NCI-H1436 (cell line): ENCODE measurements around the gene ATP8A1.
"Not testable (repeated sequence)": the region's sequence is repeated elsewhere in the genome, so short reads cannot be mapped to it uniquely, and the experiment has no call there.

Experiments
- DNase-seq: peaks from one replicate; lab custom pipeline; 2025; lab: John Stamatoyannopoulos, UW

Gene ATP8A1

DNA sequence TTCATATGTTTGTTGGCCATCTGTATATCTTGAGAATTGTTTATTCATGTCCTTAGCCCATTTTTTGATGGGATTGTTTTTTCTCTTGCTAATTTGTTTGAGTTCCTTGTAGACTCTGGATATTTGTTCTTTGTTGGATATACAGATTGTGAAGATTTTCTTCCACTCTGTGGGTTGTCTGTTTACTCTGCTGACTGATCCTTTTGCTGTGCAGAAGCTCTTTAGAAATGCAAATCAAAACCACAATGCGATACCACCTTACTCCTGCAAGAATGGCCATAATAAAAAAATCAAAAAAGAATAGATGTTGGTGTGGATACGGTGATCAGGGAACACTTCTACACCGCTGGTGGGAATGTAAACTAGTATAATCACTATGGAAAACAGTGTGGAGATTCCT lies 189.1 kb downstream of the ATP8A1 start:
- DNase-seq: not testable (repeated sequence)

DNA sequence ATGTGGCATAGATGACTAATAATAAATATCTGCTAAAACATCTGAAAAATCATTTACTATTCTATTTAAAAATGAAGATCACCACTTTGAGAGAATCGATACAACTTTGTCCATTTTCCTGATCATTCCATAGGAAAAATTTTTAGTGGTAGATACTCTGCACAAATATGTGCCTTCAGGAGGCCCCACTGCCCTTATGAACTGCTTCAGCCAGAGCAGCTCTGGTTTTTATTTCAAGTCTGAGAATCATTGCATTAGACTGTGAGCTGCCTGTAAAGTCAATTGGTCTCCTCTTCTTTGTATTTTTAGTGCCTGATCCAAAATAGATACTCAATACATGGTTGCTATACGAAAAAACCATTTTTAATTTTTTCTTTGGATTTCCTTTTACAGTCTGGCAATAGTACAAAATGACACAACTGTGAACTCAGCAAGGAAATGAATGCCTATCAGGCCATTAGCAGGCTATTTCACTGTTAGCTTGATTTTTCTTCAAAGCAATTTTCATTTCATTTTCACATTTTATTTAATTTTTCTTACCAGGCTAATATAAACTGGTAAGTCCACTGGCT lies 190.5 kb downstream of the ATP8A1 start:
- DNase-seq: no peak

GRCh38 chr4:42464550-42465094 lies 192.3 kb downstream of the ATP8A1 start:
- no peak for DNase-seq

DNA sequence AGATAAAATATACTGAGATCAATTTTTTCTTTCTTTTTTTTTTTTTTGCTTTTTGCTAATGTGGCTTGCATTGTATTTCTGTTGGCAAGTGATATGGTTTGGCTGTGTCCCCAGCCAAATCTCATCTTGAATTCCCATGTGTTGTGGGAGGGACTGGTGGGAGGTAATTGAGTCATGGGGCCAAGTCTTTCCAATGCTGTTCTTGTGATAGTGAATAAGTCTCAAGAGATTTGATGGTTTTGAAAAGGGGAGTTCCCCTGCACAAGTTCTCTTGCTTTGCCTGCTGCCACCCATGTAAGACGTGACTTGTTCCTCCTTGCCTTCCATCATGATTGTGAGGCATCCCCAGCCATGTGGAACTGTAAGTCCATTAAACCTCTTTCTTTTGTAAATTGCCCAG lies 195.7 kb downstream of the ATP8A1 start:
- DNase-seq: not testable (repeated sequence)

DNA sequence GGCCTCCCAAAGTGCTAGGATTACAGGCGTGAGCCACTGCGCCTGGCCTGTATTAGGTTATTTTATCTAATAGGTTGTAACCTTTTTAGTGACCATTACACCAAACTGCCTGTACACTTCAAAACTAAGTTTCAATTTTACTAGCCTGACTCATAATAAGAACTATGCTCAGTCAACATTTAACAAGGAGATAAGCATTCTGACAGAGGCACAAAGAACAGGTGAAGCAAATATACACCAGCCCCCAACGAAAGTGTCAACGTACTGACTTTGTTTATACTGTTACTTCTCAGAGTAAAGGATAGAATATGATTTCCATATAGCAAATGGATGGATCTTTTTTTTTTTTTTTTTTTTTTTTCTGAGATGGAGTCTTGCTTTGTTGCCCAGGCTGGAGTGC lies 196.9 kb downstream of the ATP8A1 start:
- DNase-seq: no peak

- no peak for DNase-seq
Measured at GRCh38 chr4:42458657-42459056, 198.2 kb downstream of the ATP8A1 start.

- DNase-seq: no peak
Measured at GRCh38 chr4:42454755-42455420, 202.0 kb downstream of the ATP8A1 start.

- no peak for DNase-seq
Measured at GRCh38 chr4:42453612-42454011, 203.3 kb downstream of the ATP8A1 start.

GRCh38 chr4:42452823-42453222 lies 204.1 kb downstream of the ATP8A1 start:
- no peak for DNase-seq

- DNase-seq: no peak
Measured at GRCh38 chr4:42446823-42447222, 210.1 kb downstream of the ATP8A1 start.

GRCh38 chr4:42445038-42445437 lies 211.9 kb downstream of the ATP8A1 start:
- DNase-seq: no peak

GRCh38 chr4:42442601-42443000 lies 214.3 kb downstream of the ATP8A1 start:
- no peak for DNase-seq

DNA sequence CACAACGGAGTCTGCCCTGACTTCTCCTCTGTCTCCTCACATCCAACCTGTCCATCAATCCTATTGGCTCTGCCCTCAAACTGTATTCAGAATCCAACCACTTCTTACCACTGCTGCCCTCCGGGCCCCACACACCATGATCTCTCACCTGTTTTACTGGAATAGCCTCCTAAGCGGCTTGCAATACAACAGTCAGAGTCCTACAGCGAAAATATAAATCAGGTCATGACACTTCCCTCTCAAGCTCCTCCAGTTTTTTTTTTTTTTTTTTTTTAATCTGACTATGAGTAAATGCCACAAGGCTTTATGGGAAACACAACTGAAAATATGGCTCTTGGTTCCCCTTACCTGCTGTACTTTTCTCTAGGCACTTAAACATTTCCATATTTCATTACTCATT lies 216.8 kb downstream of the ATP8A1 start:
- DNase-seq: no peak

- no peak for DNase-seq
Measured at GRCh38 chr4:42436928-42437565, 219.9 kb downstream of the ATP8A1 start.

- no peak for DNase-seq
Measured at GRCh38 chr4:42428036-42428435, 228.9 kb downstream of the ATP8A1 start.

- no peak for DNase-seq
Measured at GRCh38 chr4:42425146-42426065, 231.5 kb downstream of the ATP8A1 start.

DNA sequence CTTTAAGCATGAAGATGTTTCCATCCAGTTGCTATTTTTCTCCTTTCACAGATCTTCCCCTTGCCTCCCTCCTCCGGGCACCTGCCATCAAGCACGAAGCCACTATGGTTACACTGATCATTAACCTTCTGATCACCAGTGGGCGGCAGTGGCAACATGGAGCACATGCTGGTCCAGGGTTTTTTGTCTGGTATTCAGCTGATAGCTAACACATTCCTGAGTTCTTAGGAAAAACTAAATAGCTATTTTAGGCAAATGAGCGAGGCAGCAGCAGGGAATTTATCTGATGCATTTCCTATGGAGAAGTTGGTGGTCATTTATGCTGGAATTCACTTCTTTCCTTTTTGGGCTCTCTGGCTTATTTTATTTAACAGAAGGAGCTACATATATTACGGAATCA lies 236.8 kb downstream of the ATP8A1 start:
- no peak for DNase-seq

- no peak for DNase-seq
Measured at GRCh38 chr4:42417550-42417949, 239.4 kb downstream of the ATP8A1 start.

DNA sequence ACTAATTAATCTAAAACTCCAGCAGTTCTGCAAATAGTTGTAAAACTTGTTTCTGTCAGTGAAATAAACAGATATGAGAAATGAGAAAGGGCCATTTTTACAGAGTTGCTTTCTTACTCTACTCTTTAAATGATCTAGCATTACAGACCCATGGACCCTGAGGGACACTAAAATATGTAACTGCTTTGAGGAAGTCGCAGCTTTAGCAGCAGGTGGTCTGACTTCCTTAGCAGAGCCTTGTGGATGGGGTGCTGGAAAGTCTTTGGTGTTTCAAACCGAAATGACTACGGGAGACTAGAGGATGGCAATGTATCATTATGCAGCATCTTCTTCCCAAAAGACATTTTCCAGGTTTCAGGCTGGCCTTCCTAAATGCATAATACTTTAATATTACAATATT lies 240.9 kb downstream of the ATP8A1 start:
- DNase-seq: no peak

DNA sequence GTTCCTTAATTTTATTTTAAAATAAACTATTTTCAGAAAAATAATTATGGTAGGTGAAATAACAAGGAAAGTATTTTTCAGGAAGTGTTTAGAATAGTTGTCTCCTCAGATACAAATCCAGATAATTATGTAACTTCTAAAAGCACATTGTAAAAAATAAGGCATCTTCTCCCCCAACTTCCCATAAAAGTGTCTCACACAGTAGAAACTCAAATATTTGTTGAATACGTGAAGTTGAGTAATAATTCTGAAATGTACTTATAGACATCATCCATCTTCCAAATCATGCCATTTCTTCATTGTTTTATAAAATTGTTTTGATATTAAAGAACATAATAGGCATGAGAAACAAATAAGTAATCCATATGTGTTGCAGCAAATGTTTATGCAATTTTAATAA lies 241.6 kb downstream of the ATP8A1 start:
- DNase-seq: no peak

- no peak for DNase-seq
Measured at GRCh38 chr4:42412251-42412650, 244.7 kb downstream of the ATP8A1 start.

- DNase-seq: no peak
Measured at GRCh38 chr4:42411803-42412202, 245.1 kb downstream of the ATP8A1 start.
